ENCODE measurements around the gene DNAJB9.

DNAJB9 gene

DNA sequence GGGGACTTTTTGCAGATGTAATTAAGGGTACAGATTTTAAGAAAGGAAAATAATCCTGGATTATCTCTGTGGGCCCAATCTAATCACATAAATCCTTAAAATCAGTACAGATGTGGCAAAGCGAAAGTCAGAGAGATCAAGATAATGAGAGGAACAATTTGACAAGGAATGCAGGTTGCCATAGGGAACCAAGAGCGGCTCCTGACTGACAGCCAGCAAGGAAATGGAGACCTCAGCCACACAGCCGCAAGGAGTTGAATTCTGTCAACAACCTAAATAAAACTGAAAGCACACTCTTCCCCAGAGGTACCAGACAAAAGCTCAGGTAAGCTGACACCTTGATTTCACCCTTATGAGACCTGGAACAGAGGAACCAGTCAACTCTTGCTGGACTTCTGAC lies 40.3 kb upstream of the DNAJB9 start:
- no peak overlapping the region for H3K4me2 ChIP-seq (ENCODE audit: insufficient read depth, low read length)
- ATAC-seq (ENCODE audit: insufficient read depth, low read depth) (no peak), DNase-seq (no peak)
- no peaks in the 10 kb centered on the region for H3K9me3 ChIP-seq (ENCODE audit: insufficient read depth, low read length, severe bottlenecking)
- H4K20me1 ChIP-seq (ENCODE audit: insufficient read depth, low read length) = no peaks in the 10 kb centered on the region
- H3K9ac ChIP-seq (ENCODE audit: low read depth, low read length) = no peak overlapping the region
- H3K27ac ChIP-seq (ENCODE audit: low read length) = no peak overlapping the region
- H3K27me3 ChIP-seq (ENCODE audit: insufficient read depth, low read length, poor library complexity) = no peaks in the 10 kb centered on the region
- H2AFZ ChIP-seq (ENCODE audit: low read depth, low read length) = no peak overlapping the region; the same call in 1 of the 2 replicates
- TF ChIP-seq, protein P1, sequence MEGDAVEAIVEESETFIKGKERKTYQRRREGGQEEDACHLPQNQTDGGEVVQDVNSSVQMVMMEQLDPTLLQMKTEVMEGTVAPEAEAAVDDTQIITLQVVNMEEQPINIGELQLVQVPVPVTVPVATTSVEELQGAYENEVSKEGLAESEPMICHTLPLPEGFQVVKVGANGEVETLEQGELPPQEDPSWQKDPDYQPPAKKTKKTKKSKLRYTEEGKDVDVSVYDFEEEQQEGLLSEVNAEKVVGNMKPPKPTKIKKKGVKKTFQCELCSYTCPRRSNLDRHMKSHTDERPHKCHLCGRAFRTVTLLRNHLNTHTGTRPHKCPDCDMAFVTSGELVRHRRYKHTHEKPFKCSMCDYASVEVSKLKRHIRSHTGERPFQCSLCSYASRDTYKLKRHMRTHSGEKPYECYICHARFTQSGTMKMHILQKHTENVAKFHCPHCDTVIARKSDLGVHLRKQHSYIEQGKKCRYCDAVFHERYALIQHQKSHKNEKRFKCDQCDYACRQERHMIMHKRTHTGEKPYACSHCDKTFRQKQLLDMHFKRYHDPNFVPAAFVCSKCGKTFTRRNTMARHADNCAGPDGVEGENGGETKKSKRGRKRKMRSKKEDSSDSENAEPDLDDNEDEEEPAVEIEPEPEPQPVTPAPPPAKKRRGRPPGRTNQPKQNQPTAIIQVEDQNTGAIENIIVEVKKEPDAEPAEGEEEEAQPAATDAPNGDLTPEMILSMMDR (IDR thresholded peaks at IDR 0.05; ENCODE audit: borderline replicate concordance, extremely low read depth, low read length, poor library complexity, severe bottlenecking) = no peak
- no peak for TF ChIP-seq EZH2 (IDR thresholded peaks at IDR 0.05; ENCODE audit: borderline replicate concordance, low read depth, low read length, severe bottlenecking)
- no peak overlapping the region for H3K4me3 ChIP-seq (ENCODE audit: low read depth in 1 of 2, low read length in 2 of 2)
- peaks cover 14% of the 10 kb centered on the region for H3K79me2 ChIP-seq (ENCODE audit: insufficient read depth, low read length)
- H3K36me3 ChIP-seq (ENCODE audit: insufficient read depth, low read length) = no peaks in the 10 kb centered on the region
- H3K4me1 ChIP-seq (ENCODE audit: insufficient read depth, low read length) = peaks cover 23% of the 10 kb centered on the region

DNA sequence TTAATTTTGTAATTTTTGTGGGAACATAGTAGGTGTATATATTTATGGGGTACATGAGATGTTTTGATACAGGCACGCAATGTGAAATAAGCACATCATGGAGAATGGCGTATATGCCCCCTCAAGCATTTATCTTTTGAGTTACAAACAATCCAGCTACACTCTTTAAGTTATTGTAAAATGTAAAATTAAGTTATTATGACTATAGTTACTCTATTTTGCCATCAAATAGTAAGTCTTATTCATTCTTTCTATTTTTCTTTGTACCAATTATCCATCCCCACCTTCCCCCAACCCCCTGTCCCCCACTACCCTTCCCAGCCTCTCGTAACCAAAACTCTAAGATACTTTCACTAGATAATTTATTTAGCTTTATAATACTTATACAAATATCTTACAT lies 36.0 kb upstream of the DNAJB9 start:
- ATAC-seq (ENCODE audit: insufficient read depth, low read depth) (no peak), DNase-seq (no peak)
- Histone ChIP-seq H3K9ac (ENCODE audit: low read depth, low read length) (no peak overlapping the region), H2AFZ (ENCODE audit: low read depth, low read length) (no peak overlapping the region), H3K4me3 (ENCODE audit: low read depth in 1 of 2, low read length in 2 of 2) (no peak overlapping the region), H3K36me3 (ENCODE audit: insufficient read depth, low read length) (no peaks in the 10 kb centered on the region), H3K27me3 (ENCODE audit: insufficient read depth, low read length, poor library complexity) (no peaks in the 10 kb centered on the region), H3K79me2 (ENCODE audit: insufficient read depth, low read length) (no peaks in the 10 kb centered on the region), H3K4me1 (ENCODE audit: insufficient read depth, low read length) (no peaks in the 10 kb centered on the region), H3K4me2 (ENCODE audit: insufficient read depth, low read length) (no peak overlapping the region), H4K20me1 (ENCODE audit: insufficient read depth, low read length) (no peaks in the 10 kb centered on the region), H3K27ac (ENCODE audit: low read length) (no peak overlapping the region), H3K9me3 (ENCODE audit: insufficient read depth, low read length, severe bottlenecking) (no peaks in the 10 kb centered on the region)
- TF ChIP-seq, protein P1 (IDR thresholded peaks at IDR 0.05; ENCODE audit: borderline replicate concordance, extremely low read depth, low read length, poor library complexity, severe bottlenecking) = no peak
- TF ChIP-seq EZH2 (IDR thresholded peaks at IDR 0.05; ENCODE audit: borderline replicate concordance, low read depth, low read length, severe bottlenecking) = no peak

DNA sequence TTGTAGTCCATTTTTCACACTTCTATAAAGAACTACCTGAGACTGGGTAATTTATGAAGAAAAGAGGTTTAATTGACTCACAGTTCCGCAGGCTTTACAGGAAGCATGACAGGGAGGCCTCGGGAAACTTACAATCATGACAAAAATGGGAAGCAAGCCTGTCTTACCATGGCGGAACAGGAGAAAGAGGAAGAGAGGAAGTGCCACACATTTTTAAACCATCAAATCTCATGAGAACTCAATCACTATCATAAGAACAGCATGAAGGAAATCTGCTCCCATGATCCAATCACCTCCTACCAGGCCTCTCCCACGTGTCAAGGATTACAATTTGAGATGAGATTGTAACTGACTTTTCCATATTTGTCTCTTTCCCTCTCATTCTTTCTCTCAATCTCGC lies 34.4 kb upstream of the DNAJB9 start:
- H3K27ac ChIP-seq (ENCODE audit: low read length) = no peak overlapping the region
- no peak overlapping the region for H3K4me2 ChIP-seq (ENCODE audit: insufficient read depth, low read length)
- no peaks in the 10 kb centered on the region for H3K36me3 ChIP-seq (ENCODE audit: insufficient read depth, low read length)
- DNase-seq (no peak), ATAC-seq (ENCODE audit: insufficient read depth, low read depth) (no peak)
- H3K27me3 ChIP-seq (ENCODE audit: insufficient read depth, low read length, poor library complexity) = no peaks in the 10 kb centered on the region
- H4K20me1 ChIP-seq (ENCODE audit: insufficient read depth, low read length) = no peaks in the 10 kb centered on the region
- H3K4me1 ChIP-seq (ENCODE audit: insufficient read depth, low read length) = no peaks in the 10 kb centered on the region
- no peak overlapping the region for H3K9ac ChIP-seq (ENCODE audit: low read depth, low read length)
- H3K79me2 ChIP-seq (ENCODE audit: insufficient read depth, low read length) = no peaks in the 10 kb centered on the region
- H2AFZ ChIP-seq (ENCODE audit: low read depth, low read length) = no peak overlapping the region
- TF ChIP-seq EZH2 (IDR thresholded peaks at IDR 0.05; ENCODE audit: borderline replicate concordance, low read depth, low read length, severe bottlenecking) = no peak
- TF ChIP-seq, protein P1 (IDR thresholded peaks at IDR 0.05; ENCODE audit: borderline replicate concordance, extremely low read depth, low read length, poor library complexity, severe bottlenecking) = no peak
- H3K9me3 ChIP-seq (ENCODE audit: insufficient read depth, low read length, severe bottlenecking) = no peaks in the 10 kb centered on the region
- no peak overlapping the region for H3K4me3 ChIP-seq (ENCODE audit: low read depth in 1 of 2, low read length in 2 of 2)

DNA sequence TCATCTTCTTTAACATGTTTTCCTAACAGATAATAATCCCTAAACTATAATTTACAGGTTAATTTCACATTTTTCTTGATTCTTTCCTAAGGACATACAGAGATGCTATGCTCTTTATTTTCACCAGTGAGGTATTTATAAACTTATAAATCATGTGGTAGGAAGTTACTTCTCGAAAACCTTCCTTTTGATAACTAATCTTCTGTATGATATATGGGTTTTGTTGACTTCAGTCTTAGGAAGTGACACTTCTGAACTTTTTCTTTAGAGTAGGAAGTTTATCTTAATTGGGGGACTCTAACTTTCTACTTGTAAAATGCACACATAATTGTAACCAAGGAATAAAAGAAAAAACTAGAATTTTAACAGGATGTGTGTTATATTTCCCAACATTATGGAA lies 33.9 kb upstream of the DNAJB9 start:
- TF ChIP-seq, protein P1 (IDR thresholded peaks at IDR 0.05; ENCODE audit: borderline replicate concordance, extremely low read depth, low read length, poor library complexity, severe bottlenecking) = no peak
- no peak for TF ChIP-seq EZH2 (IDR thresholded peaks at IDR 0.05; ENCODE audit: borderline replicate concordance, low read depth, low read length, severe bottlenecking)
- H3K9me3 ChIP-seq (ENCODE audit: insufficient read depth, low read length, severe bottlenecking) = no peaks in the 10 kb centered on the region
- H2AFZ ChIP-seq (ENCODE audit: low read depth, low read length) = no peak overlapping the region
- no peak overlapping the region for H3K4me3 ChIP-seq (ENCODE audit: low read depth in 1 of 2, low read length in 2 of 2)
- no peak overlapping the region for H3K4me2 ChIP-seq (ENCODE audit: insufficient read depth, low read length)
- H4K20me1 ChIP-seq (ENCODE audit: insufficient read depth, low read length) = no peaks in the 10 kb centered on the region
- no peaks in the 10 kb centered on the region for H3K36me3 ChIP-seq (ENCODE audit: insufficient read depth, low read length)
- no peak overlapping the region for H3K27ac ChIP-seq (ENCODE audit: low read length)
- no peak for ATAC-seq (ENCODE audit: insufficient read depth, low read depth)
- H3K4me1 ChIP-seq (ENCODE audit: insufficient read depth, low read length) = no peaks in the 10 kb centered on the region
- DNase-seq = no peak
- no peak overlapping the region for H3K9ac ChIP-seq (ENCODE audit: low read depth, low read length)
- no peaks in the 10 kb centered on the region for H3K79me2 ChIP-seq (ENCODE audit: insufficient read depth, low read length)
- H3K27me3 ChIP-seq (ENCODE audit: insufficient read depth, low read length, poor library complexity) = no peaks in the 10 kb centered on the region
